GM12873 (cell line): ENCODE measurements around the gene ZFPL1.

Experiments
- TF ChIP-seq, protein P1 (sequence below): IDR thresholded peaks from 2 replicates; pipeline ENCODE4 v1.5.1; 2012; ENCODE audit warnings: low read depth, mild to moderate bottlenecking, moderate library complexity, low read length, control low read depth; ENCODE audit not compliant: insufficient read depth; ENCODE audit errors: missing control alignments

ZFPL1 gene

DNA sequence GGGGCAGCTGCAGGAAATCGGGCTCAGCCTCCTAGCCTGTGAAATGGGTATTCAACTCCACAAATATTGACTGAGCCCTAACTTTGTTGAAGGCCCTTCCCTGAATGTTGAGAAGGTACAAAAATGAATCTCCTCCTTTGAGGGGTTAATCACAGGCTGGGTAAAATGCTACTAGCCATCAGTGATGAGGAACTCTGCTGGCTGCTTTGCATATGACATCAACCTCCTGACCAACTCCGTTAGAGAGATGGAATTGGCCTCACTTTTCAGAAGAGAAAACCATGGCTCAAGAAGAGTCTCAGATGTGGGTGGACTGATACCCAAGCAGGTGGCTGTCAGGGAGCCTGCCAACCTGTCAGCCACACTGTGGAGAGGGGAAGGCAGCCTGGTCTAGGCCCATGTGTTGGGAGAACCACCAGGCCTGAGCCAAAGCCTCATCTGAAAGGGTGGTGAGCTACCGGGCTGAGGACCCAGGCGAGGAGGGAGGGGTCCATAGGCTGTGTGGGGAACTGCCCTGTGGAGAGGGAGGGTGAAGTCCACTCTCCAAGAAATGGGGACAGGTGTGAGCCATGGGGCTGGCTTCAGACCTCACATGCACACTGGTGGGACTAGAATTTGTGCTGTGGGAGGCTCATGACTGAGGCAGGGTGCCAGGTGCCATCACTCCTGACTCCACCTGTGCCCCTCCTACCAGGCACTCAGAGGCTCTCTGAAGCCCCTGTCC, 12.0 kb upstream of the ZFPL1 start:
- TF ChIP-seq, protein P1, sequence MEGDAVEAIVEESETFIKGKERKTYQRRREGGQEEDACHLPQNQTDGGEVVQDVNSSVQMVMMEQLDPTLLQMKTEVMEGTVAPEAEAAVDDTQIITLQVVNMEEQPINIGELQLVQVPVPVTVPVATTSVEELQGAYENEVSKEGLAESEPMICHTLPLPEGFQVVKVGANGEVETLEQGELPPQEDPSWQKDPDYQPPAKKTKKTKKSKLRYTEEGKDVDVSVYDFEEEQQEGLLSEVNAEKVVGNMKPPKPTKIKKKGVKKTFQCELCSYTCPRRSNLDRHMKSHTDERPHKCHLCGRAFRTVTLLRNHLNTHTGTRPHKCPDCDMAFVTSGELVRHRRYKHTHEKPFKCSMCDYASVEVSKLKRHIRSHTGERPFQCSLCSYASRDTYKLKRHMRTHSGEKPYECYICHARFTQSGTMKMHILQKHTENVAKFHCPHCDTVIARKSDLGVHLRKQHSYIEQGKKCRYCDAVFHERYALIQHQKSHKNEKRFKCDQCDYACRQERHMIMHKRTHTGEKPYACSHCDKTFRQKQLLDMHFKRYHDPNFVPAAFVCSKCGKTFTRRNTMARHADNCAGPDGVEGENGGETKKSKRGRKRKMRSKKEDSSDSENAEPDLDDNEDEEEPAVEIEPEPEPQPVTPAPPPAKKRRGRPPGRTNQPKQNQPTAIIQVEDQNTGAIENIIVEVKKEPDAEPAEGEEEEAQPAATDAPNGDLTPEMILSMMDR: no peak

DNA sequence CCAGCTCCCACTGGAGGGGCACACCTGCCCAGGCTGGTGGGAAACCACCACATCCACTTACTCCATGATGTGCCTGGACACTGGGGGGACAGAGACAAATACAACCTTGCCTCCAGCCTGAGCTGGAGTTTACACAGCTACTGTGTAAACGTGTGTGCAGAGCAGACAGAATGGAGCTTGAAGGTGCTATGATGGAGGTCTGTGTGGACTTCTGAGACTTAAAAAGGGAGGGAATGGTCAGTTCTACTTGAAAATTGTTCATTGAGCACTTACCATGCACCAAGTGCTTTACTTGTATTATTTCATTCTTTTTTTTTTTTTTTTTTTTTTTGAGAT, 11.4 kb upstream of the ZFPL1 start:
- TF ChIP-seq, protein P1: no peak

DNA sequence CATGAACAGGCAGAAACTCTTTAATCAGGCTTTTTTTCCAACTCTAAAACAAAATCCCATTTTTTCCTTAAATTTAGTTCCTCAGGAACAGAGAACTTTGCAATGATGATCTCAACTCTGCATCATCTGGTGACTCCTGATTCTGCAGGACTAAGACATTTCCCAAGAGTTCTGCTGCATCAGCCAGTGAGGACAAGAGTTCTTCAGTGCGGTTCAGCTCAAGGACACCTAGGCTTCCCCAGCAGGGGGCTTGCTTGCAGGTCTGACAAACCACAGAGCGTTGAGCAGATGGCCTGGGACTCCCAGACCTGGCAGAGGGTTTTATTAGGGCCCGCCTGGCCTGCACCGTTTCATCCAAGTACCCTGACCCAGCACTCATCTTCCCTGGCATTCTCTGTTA, 6.6 kb upstream of the ZFPL1 start:
- TF ChIP-seq, protein P1: no peak

DNA sequence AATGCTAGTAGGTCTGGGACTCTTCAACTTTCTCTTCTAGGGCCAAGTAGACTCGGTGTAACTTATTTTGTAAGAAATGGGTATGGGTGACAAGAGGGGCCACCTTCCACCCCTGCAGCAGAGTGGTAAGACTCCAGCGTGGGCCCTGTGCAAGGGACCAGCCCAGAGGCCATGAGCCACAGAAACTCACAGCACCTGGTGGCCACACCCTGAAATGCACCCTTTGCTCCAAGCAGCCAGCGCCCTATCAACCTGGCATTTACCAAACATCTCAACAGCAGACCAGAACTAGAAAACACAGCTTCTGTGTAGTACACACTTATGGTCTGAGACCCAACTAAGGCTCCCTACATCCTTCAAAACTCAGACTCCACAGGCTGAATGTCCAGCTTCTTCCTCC, 5.9 kb upstream of the ZFPL1 start:
- TF ChIP-seq, protein P1: peak; percentile 89

DNA sequence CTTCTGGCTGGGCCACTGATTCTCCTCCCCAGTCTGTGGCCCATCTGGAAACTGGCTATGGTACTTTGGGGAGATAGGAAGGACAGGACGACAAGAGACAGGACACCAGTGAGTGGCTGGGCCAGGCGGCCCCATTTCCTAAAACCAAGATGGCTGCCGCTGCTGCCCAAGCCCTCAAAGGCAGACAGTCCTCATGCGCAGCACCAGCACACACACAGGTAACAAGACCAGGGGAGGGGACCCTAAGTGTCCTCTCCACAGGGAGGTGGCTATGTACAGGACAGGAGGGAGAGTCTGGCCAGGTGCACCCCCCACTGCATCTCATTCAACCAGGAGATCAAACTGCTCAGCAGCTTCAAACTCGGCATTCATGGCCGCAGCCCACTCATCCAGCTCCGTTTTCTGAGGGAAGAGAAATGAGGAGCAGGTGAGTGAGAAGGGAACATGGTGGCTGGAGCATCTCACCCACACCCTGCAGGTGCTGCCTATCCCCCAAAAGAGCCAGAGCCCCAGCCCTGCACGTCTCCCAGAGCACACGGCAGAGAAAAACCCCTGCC, 5.2 kb upstream of the ZFPL1 start:
- TF ChIP-seq, protein P1: no peak

DNA sequence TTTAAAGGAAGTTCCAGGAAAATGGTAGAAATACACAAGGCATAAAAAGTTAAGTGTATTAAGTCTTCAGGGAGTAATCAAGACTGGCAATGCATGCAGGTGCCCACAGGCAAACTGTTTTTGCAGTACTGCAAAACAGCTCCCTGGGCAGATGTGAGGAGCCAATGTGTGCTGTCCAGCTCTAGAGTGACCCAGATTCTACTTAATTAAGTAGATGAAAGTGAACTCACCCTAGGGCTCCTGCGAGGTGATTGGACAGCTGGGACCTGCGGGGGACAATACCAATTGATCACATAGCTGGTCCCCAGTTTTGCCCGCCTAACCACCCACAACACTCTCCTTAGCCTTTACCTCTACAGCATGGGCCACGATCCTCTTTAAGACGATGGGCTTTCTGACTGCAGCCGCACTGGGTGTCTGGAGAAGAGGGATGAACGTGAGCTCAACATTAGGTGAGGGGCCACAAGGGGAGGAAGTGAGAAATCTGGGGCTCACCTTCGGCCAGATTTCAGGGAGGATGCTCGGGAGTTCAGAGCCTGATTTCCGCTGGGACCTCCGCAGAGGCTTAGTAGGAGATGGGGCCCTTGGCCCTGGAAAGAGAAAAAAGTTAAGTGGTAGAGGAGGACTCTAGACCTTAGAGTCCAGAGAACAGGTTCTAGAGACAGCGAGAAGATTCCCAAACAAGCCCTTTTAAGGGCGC, 738 bp upstream of the ZFPL1 start:
- TF ChIP-seq, protein P1: no peak

DNA sequence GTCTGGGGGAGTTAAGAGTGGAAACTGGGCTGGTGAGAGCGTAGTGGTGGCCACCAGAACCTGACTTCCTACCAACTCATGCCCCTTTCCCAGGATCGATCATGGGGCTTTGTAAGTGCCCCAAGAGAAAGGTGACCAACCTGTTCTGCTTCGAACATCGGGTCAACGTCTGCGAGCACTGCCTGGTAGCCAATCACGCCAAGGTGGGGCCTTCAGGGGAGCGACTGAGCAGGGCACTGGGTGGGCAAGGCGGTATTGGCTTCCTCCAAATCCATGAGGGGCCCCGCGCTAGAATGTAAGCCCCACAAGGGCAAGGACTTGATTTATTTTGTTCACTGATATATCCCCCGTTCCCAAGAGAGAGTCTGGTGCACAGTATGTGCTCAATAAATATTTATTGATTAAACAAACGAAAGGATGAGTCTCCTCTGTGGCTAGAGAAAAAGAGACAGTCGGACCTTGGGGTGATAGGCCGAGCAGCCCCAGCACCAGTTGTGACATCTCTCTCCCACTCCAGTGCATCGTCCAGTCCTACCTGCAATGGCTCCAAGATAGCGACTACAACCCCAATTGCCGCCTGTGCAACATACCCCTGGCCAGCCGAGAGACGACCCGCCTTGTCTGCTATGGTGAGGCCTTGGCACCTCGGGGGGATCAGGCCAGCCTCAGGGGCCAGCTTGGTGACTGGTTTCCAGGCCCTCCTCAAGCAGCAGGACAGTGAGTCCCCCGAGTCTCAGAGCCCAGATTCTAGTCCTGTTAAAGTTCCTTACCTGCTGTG, 765 bp downstream of the ZFPL1 start:
- TF ChIP-seq, protein P1: no peak
